Measurements from ENCODE around the gene GARIN5A. TPM values are rescaled to one million over a fixed set of nuclear protein-coding genes. Genes with fewer than 3 reads are reported as not detected.
"Not testable (repeated sequence)": the region's sequence is repeated elsewhere in the genome, so short reads cannot be mapped to it uniquely, and the experiment has no call there.

GARIN5A gene
- total RNA-seq, 5 donors from 2014 or later (not counting 1 experiment from before 2014, with no cell fraction given), result 0.60 to 1.2 (median 0.67) TPM; not detected in 1

GRCh38 chr19:50476907-50477238 lies 225 bp upstream of the GARIN5A start:
- H3K4me1 ChIP-seq (ENCODE audit: control insufficient read depth in 1 of 2, extremely low read depth in 1 of 2, insufficient read depth in 2 of 2, low read length in 2 of 2), result peaks cover 9 to 43% of the 10 kb centered on the region in 2 experiments
- Mint-ChIP-seq H3K9me3 (no peaks in the 10 kb centered on the region), H3K36me3 (peaks cover 20% of the 10 kb centered on the region), H3K4me3 (peak overlapping the region; percentile 95 to 98 (median 98)), H3K4me1 (peaks cover 21 to 36% (median 27%) of the 10 kb centered on the region in 3 donors), H3K27me3 (peaks cover 0 to 1% of the 10 kb centered on the region in 2 donors), H3K27ac (peak overlapping the region; percentile 84 to 93)
- no CpG with 5 or more reads among the region's 20 CpGs for WGBS (ENCODE audit: insufficient coverage)
- CTCF ChIA-PET, result no interaction called here
- POLR2A ChIA-PET, result no interaction called here
- peak overlapping the region; percentile 84 for H3K27ac ChIP-seq (ENCODE audit: low read length)
- ATAC-seq (replicated peaks in 1 of 4) (no peak), DNase-seq (no peak)
- peaks cover 0 to 4% of the 10 kb centered on the region in 2 experiments for H3K27me3 ChIP-seq (replicated peaks in 1 of 2; ENCODE audit: control insufficient read depth in 2 of 2, extremely low read depth in 1 of 2, insufficient read depth in 2 of 2, low read length in 1 of 2)
- peaks cover 12 to 38% of the 10 kb centered on the region in 2 donors for H3K36me3 ChIP-seq (ENCODE audit: control insufficient read depth in 2 of 2, extremely low read depth in 1 of 2, insufficient read depth in 1 of 2, low read length in 1 of 2)
- H3K4me3 ChIP-seq (ENCODE audit: control insufficient read depth in 1 of 2, extremely low read depth in 1 of 2, low read length in 1 of 2), result peak overlapping the region; percentile 82 to 100
- H3K9me3 ChIP-seq, result no peaks in the 10 kb centered on the region

GRCh38 chr19:50475736-50476223 lies 868 bp downstream of the GARIN5A start:
- ATAC-seq (replicated peaks in 1 of 4), result no peak
- DNase-seq, result no peak
- Histone ChIP-seq H3K36me3 (ENCODE audit: control insufficient read depth in 2 of 2, extremely low read depth in 1 of 2, insufficient read depth in 1 of 2, low read length in 1 of 2) (peaks cover 7 to 27% of the 10 kb centered on the region in 2 donors), H3K27me3 (replicated peaks in 1 of 2; ENCODE audit: control insufficient read depth in 2 of 2, extremely low read depth in 1 of 2, insufficient read depth in 2 of 2, low read length in 1 of 2) (peaks cover 0 to 4% of the 10 kb centered on the region in 2 experiments), H3K4me3 (ENCODE audit: control insufficient read depth in 1 of 2, extremely low read depth in 1 of 2, low read length in 1 of 2) (peak overlapping the region in 1 of 2 donors; percentile 100), H3K4me1 (ENCODE audit: control insufficient read depth in 1 of 2, extremely low read depth in 1 of 2, insufficient read depth in 2 of 2, low read length in 2 of 2) (peaks cover 9 to 43% of the 10 kb centered on the region in 2 experiments), H3K27ac (ENCODE audit: low read length) (peak overlapping the region; percentile 67), H3K9me3 (no peaks in the 10 kb centered on the region)
- H3K27me3 Mint-ChIP-seq, result peaks cover 0 to 1% of the 10 kb centered on the region in 2 donors
- no peaks in the 10 kb centered on the region for H3K9me3 Mint-ChIP-seq
- WGBS (ENCODE audit: insufficient coverage), result 85% methylated on average over 22 of the region's 29 CpGs
- peak overlapping the region; percentile 81 to 87 for H3K27ac Mint-ChIP-seq
- peak overlapping the region; percentile 95 to 98 (median 98) for H3K4me3 Mint-ChIP-seq
- ChIA-PET CTCF (no interaction called here), POLR2A (no interaction called here)
- peaks cover 17% of the 10 kb centered on the region for H3K36me3 Mint-ChIP-seq
- H3K4me1 Mint-ChIP-seq, result peaks cover 21 to 36% (median 25%) of the 10 kb centered on the region in 3 donors

- Mint-ChIP-seq H3K36me3 (peaks cover 17% of the 10 kb centered on the region), H3K4me3 (peak overlapping the region; percentile 95 to 98 (median 98)), H3K9me3 (no peaks in the 10 kb centered on the region), H3K27ac (peak overlapping the region; percentile 23 to 74), H3K4me1 (peaks cover 20 to 36% (median 25%) of the 10 kb centered on the region in 3 donors), H3K27me3 (peaks cover 0 to 1% of the 10 kb centered on the region in 2 donors)
- Histone ChIP-seq H3K27me3 (replicated peaks in 1 of 2; ENCODE audit: control insufficient read depth in 2 of 2, extremely low read depth in 1 of 2, insufficient read depth in 2 of 2, low read length in 1 of 2) (peaks cover 0 to 4% of the 10 kb centered on the region in 2 experiments), H3K4me3 (ENCODE audit: control insufficient read depth in 1 of 2, extremely low read depth in 1 of 2, low read length in 1 of 2) (no peak overlapping the region), H3K36me3 (ENCODE audit: control insufficient read depth in 2 of 2, extremely low read depth in 1 of 2, insufficient read depth in 1 of 2, low read length in 1 of 2) (peaks cover 7 to 21% of the 10 kb centered on the region in 2 donors), H3K27ac (ENCODE audit: low read length) (peak overlapping the region; percentile 67), H3K4me1 (ENCODE audit: control insufficient read depth in 1 of 2, extremely low read depth in 1 of 2, insufficient read depth in 2 of 2, low read length in 2 of 2) (peaks cover 9 to 43% of the 10 kb centered on the region in 2 experiments), H3K9me3 (no peaks in the 10 kb centered on the region)
- WGBS (ENCODE audit: insufficient coverage), result 84% methylated on average over 5 of the region's 12 CpGs
- CTCF ChIA-PET, result no interaction called here
- POLR2A ChIA-PET, result no interaction called here
- no peak for DNase-seq
- ATAC-seq (replicated peaks in 1 of 4), result no peak
Observed at GRCh38 chr19:50475101-50475568, 1.5 kb downstream of the GARIN5A start.

- H3K4me3 ChIP-seq (ENCODE audit: control insufficient read depth in 1 of 2, extremely low read depth in 1 of 2, low read length in 1 of 2); H3K4me3 Mint-ChIP-seq; H3K27ac ChIP-seq (ENCODE audit: low read length); H3K36me3 ChIP-seq (ENCODE audit: control insufficient read depth in 2 of 2, extremely low read depth in 1 of 2, insufficient read depth in 1 of 2, low read length in 1 of 2); POLR2A ChIA-PET; H3K27ac Mint-ChIP-seq; H3K9me3 Mint-ChIP-seq; ATAC-seq (replicated peaks in 1 of 4); H3K9me3 ChIP-seq; H3K36me3 Mint-ChIP-seq; DNase-seq: not testable (repeated sequence)
- H3K27me3 Mint-ChIP-seq, result peaks cover 8 to 12% of the 10 kb centered on the region in 2 donors
- Histone ChIP-seq H3K4me1 (ENCODE audit: control insufficient read depth in 1 of 2, extremely low read depth in 1 of 2, insufficient read depth in 2 of 2, low read length in 2 of 2) (peaks cover 9 to 26% of the 10 kb centered on the region in 2 experiments), H3K27me3 (replicated peaks in 1 of 2; ENCODE audit: control insufficient read depth in 2 of 2, extremely low read depth in 1 of 2, insufficient read depth in 2 of 2, low read length in 1 of 2) (peaks cover 0 to 17% of the 10 kb centered on the region in 2 experiments)
- CTCF ChIA-PET, result interaction anchor here in 1 of 2 donors (0.6 kb wide), 1 partner anchor 46 kb away, joined by 3 read pairs; no protein-coding TSS in a partner anchor
- peaks cover 16 to 31% (median 21%) of the 10 kb centered on the region in 3 donors for H3K4me1 Mint-ChIP-seq
- no CpG with 5 or more reads among the region's 3 CpGs for WGBS (ENCODE audit: insufficient coverage)
Observed at GRCh38 chr19:50473336-50473735, 3.3 kb downstream of the GARIN5A start.

GRCh38 chr19:50468818-50469217 lies 7.8 kb downstream of the GARIN5A start:
- Mint-ChIP-seq H3K4me3 (no peak overlapping the region), H3K36me3 (no peaks in the 10 kb centered on the region), H3K27me3 (peaks cover 14 to 17% of the 10 kb centered on the region in 2 donors), H3K27ac (no peak overlapping the region), H3K4me1 (no peaks in the 10 kb centered on the region), H3K9me3 (no peaks in the 10 kb centered on the region)
- ChIA-PET POLR2A (no interaction called here), CTCF (interaction anchor here in 1 of 2 donors (0.7 kb wide), 1 partner anchor 593 kb away, joined by 3 read pairs; no protein-coding TSS in a partner anchor)
- DNase-seq, result no peak
- H3K9me3 ChIP-seq, result no peaks in the 10 kb centered on the region
- H3K27me3 ChIP-seq (replicated peaks in 1 of 2; ENCODE audit: control insufficient read depth in 2 of 2, extremely low read depth in 1 of 2, insufficient read depth in 2 of 2, low read length in 1 of 2), result peaks cover 0 to 24% of the 10 kb centered on the region in 2 experiments
- H3K4me3 ChIP-seq (ENCODE audit: control insufficient read depth in 1 of 2, extremely low read depth in 1 of 2, low read length in 1 of 2), result no peak overlapping the region
- WGBS (ENCODE audit: insufficient coverage), result 80% methylated on average over 4 of the region's 6 CpGs
- H3K36me3 ChIP-seq (ENCODE audit: control insufficient read depth in 2 of 2, extremely low read depth in 1 of 2, insufficient read depth in 1 of 2, low read length in 1 of 2), result no peaks in the 10 kb centered on the region
- no peak for ATAC-seq (replicated peaks in 1 of 4)
- H3K4me1 ChIP-seq (ENCODE audit: control insufficient read depth in 1 of 2, extremely low read depth in 1 of 2, insufficient read depth in 2 of 2, low read length in 2 of 2), result no peaks in the 10 kb centered on the region
- no peak overlapping the region for H3K27ac ChIP-seq (ENCODE audit: low read length)

GRCh38 chr19:50467566-50467965 lies 9.1 kb downstream of the GARIN5A start:
- Mint-ChIP-seq H3K4me1 (no peaks in the 10 kb centered on the region), H3K36me3 (no peaks in the 10 kb centered on the region), H3K9me3 (no peaks in the 10 kb centered on the region), H3K4me3 (no peak overlapping the region), H3K27me3 (peaks cover 19% of the 10 kb centered on the region in 2 donors), H3K27ac (no peak overlapping the region)
- POLR2A ChIA-PET, result no interaction called here
- WGBS (ENCODE audit: insufficient coverage), result 83% methylated on average over 15 of the region's 18 CpGs
- H3K36me3 ChIP-seq (ENCODE audit: control insufficient read depth in 2 of 2, extremely low read depth in 1 of 2, insufficient read depth in 1 of 2, low read length in 1 of 2), result no peaks in the 10 kb centered on the region
- CTCF ChIA-PET, result no interaction called here
- DNase-seq, result no peak
- H3K27ac ChIP-seq (ENCODE audit: low read length), result no peak overlapping the region
- no peaks in the 10 kb centered on the region for H3K9me3 ChIP-seq
- ATAC-seq (replicated peaks in 1 of 4), result no peak
- peaks cover 0 to 29% of the 10 kb centered on the region in 2 experiments for H3K27me3 ChIP-seq (replicated peaks in 1 of 2; ENCODE audit: control insufficient read depth in 2 of 2, extremely low read depth in 1 of 2, insufficient read depth in 2 of 2, low read length in 1 of 2)
- no peaks in the 10 kb centered on the region for H3K4me1 ChIP-seq (ENCODE audit: control insufficient read depth in 1 of 2, extremely low read depth in 1 of 2, insufficient read depth in 2 of 2, low read length in 2 of 2)
- H3K4me3 ChIP-seq (ENCODE audit: control insufficient read depth in 1 of 2, extremely low read depth in 1 of 2, low read length in 1 of 2), result no peak overlapping the region
